Activated T-cell treated with anti-CD3 and anti-CD28 coated beads, Interleukin-2, amount 50 U/mL, for 4 hours (primary cell): Measurements from ENCODE around the gene C1QTNF8. TPM values are rescaled to one million over a fixed set of nuclear protein-coding genes. Genes with fewer than 3 reads are reported as not detected.
A peak's percentile ranks its signal among the peaks of the same experiment; 100 is the strongest.

Source experiments
- ATAC-seq, 2 donors: fragments of 200-7000 bp; cut with Tn5 transposase; one replicate each; pipeline ENCODE4 v1.10.0; 2021
- DNase-seq: peaks from one replicate; pipeline ENCODE4 v3.0.0-alpha.2; 2020
- H3K27me3 Mint-ChIP-seq: one replicate; pipeline ENCODE4 v1.8.0; 2021; ENCODE audit warnings: low read depth, mixed read lengths
- H3K36me3 Mint-ChIP-seq: one replicate; pipeline ENCODE4 v1.8.0; 2022; ENCODE audit warnings: mixed read lengths; ENCODE audit not compliant: insufficient read depth
- H3K4me1 Mint-ChIP-seq: one replicate; pipeline ENCODE4 v1.8.0; 2021; ENCODE audit warnings: low read depth, mixed read lengths
- H3K4me3 Mint-ChIP-seq: one replicate; pipeline ENCODE4 v1.8.0; 2021; ENCODE audit warnings: mild to moderate bottlenecking, moderate library complexity, mixed read lengths
- H3K9me3 Mint-ChIP-seq: one replicate; pipeline ENCODE4 v1.8.0; 2021; ENCODE audit warnings: mixed read lengths
- total RNA-seq, 3 donors: library from RNA; stranded (reverse); gene quantifications; one replicate each; pipeline ENCODE4 v1.2.1, GENCODE V29; 2021

Gene C1QTNF8
- total RNA-seq, 3 donors from 2014 or later: not detected

DNA sequence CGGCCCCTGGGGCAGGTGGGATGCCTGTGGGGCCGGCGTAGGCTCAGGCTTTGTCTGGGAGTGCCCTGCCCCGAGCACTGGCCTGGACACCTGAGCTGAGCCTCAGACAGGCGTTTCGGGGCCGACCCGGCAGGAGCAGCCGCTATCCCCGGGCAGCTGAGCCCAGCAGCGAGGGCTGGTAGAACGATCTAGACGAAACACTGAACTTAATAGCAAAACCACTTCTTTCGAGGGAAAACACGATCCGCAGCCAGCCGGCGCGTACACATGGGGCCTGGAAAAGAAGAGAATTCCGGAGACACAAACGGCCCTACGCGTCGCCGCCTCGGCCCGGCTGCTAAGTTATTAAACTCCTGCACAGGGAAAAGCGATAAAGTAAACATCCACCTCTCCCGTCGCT is 45.5 kb downstream of the C1QTNF8 start:
- Mint-ChIP-seq H3K36me3 (no peaks in the 10 kb centered on the region), H3K4me1 (no peaks in the 10 kb centered on the region), H3K9me3 (no peaks in the 10 kb centered on the region), H3K4me3 (no peak overlapping the region), H3K27me3 (no peaks in the 10 kb centered on the region)
- ATAC-seq: no peak
- no peak for DNase-seq

- DNase-seq: no peak
- H3K9me3 Mint-ChIP-seq: no peaks in the 10 kb centered on the region
- no peak for ATAC-seq
- H3K36me3 Mint-ChIP-seq: no peaks in the 10 kb centered on the region
- H3K4me1 Mint-ChIP-seq: no peaks in the 10 kb centered on the region
- no peak overlapping the region for H3K4me3 Mint-ChIP-seq
- no peaks in the 10 kb centered on the region for H3K27me3 Mint-ChIP-seq
These were observed 46.1 kb downstream of the C1QTNF8 start for GRCh38 chr16:1049976-1050247.

- ATAC-seq (no peak), DNase-seq (no peak)
- H3K27me3 Mint-ChIP-seq: no peaks in the 10 kb centered on the region
- no peaks in the 10 kb centered on the region for H3K36me3 Mint-ChIP-seq
- no peak overlapping the region for H3K4me3 Mint-ChIP-seq
- H3K9me3 Mint-ChIP-seq: no peaks in the 10 kb centered on the region
- no peaks in the 10 kb centered on the region for H3K4me1 Mint-ChIP-seq
These were observed 46.7 kb downstream of the C1QTNF8 start for GRCh38 chr16:1049113-1049975.

DNA sequence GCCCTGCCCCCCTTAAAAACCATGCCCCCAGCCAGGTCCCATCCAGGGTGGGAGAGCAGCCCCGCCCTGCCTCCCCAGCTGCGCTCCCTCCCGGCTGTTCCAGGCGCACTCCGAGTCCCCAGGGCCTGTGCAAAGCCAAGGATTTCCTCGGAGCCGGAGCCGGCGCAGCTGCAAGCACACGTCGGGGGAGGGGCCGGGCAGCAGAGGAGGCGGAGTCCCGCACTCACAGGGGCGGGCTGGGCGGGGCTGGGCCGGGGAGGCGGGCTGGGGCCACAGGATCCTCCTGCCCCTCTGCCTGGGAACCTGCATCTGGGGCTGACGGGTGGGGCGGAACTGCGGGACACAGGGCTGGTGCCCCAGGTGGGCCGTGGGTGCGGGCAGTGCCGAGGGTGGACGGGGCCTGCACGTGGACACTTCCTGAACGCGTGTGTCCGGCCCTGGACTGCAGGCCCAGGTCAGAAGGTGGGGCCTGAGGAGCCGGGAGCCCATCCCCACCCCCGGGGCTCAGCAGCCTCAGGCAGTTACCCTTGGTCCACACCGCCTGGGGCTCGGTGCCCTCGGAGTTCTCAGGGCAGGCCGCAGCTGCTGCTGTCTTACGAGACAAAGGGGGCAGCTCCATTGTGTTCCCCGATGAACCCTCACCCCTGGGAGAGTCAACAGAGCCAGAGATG is 47.5 kb downstream of the C1QTNF8 start:
- Mint-ChIP-seq H3K4me1 (no peaks in the 10 kb centered on the region), H3K4me3 (no peak overlapping the region), H3K27me3 (no peaks in the 10 kb centered on the region), H3K36me3 (no peaks in the 10 kb centered on the region), H3K9me3 (no peaks in the 10 kb centered on the region)
- peak; percentile 56 to 59 for ATAC-seq
- DNase-seq: no peak

DNA sequence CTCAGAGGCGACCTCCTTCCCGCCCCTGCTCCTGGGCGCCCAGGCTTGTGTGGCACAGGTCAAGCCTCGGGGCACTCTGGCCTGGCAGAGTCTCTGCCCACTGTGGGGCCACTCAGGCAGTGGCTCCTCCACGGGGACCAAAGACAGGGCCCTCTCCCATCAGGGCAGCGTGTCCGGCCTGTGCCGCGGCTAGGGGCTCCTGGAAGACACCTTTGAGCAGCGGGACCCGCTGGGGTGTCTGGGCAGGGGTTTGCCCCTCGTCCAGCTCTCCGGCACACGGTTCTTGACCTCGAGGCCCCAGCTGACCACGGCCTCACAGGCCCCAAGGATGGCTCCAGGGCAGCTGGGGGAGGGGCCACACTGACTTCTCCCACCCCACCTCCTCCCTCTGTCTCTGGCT is 48.2 kb downstream of the C1QTNF8 start:
- ATAC-seq: no peak
- DNase-seq: no peak
- Mint-ChIP-seq H3K36me3 (no peaks in the 10 kb centered on the region), H3K4me3 (no peak overlapping the region), H3K9me3 (no peaks in the 10 kb centered on the region), H3K4me1 (no peaks in the 10 kb centered on the region), H3K27me3 (no peaks in the 10 kb centered on the region)

GRCh38 chr16:1047123-1047522 is 48.9 kb downstream of the C1QTNF8 start:
- Mint-ChIP-seq H3K4me1 (no peaks in the 10 kb centered on the region), H3K9me3 (no peaks in the 10 kb centered on the region), H3K36me3 (no peaks in the 10 kb centered on the region), H3K27me3 (peaks cover 3% of the 10 kb centered on the region), H3K4me3 (no peak overlapping the region)
- no peak for DNase-seq
- no peak for ATAC-seq

DNA sequence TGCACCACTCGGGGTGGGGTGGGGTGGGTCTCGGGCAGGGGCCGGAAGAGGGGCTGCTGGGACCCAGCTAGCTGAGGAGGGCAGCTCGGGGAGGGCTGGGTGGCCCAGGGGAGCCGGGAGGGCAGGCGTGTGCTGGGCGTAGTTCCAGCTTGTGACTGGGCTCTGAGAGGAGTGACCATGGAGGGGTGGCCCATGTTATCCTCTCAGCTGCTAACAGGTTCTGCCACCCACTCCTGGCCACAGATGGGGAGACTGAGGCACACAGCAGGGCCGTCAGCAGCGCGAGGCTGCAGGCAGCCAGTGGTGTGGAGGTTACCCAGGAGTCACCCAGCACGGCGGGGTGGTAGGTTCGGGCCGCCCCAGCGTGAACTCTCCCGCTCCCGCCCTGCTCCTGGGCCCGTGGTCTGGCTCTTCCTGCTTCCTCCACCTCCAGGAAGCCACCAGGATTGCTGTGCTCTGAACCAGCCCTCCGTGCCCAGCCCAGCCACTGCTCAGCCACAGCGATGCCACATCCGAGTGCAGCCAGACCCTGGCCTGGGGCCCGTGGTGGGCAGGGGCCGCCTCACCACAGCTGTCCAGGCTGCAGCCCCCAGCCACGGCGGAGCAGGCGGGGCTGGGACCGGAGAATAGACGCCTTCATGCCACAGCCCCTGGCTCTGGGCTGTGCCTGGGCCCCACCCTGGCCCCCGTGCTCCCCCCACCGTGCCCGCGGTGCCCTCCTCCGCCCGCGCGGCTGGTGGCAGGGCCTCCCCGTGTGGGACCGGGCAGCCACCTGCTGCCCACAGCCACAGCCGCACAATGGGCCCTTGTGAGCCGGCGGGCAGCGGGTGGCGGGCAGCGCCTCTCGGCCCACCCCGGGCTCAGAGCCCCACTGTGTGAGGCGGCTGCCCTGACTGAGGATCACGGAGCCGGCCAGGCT is 49.8 kb downstream of the C1QTNF8 start:
- no peaks in the 10 kb centered on the region for H3K36me3 Mint-ChIP-seq
- peaks cover 4% of the 10 kb centered on the region for H3K27me3 Mint-ChIP-seq
- H3K9me3 Mint-ChIP-seq: no peaks in the 10 kb centered on the region
- no peak for DNase-seq
- H3K4me1 Mint-ChIP-seq: no peaks in the 10 kb centered on the region
- no peak overlapping the region for H3K4me3 Mint-ChIP-seq
- ATAC-seq: no peak

- DNase-seq (no peak), ATAC-seq (no peak)
- peaks cover 4% of the 10 kb centered on the region for H3K27me3 Mint-ChIP-seq
- H3K9me3 Mint-ChIP-seq: no peaks in the 10 kb centered on the region
- H3K36me3 Mint-ChIP-seq: no peaks in the 10 kb centered on the region
- H3K4me3 Mint-ChIP-seq: no peak overlapping the region
- no peaks in the 10 kb centered on the region for H3K4me1 Mint-ChIP-seq
These were observed 50.6 kb downstream of the C1QTNF8 start for GRCh38 chr16:1045310-1045992.

DNA sequence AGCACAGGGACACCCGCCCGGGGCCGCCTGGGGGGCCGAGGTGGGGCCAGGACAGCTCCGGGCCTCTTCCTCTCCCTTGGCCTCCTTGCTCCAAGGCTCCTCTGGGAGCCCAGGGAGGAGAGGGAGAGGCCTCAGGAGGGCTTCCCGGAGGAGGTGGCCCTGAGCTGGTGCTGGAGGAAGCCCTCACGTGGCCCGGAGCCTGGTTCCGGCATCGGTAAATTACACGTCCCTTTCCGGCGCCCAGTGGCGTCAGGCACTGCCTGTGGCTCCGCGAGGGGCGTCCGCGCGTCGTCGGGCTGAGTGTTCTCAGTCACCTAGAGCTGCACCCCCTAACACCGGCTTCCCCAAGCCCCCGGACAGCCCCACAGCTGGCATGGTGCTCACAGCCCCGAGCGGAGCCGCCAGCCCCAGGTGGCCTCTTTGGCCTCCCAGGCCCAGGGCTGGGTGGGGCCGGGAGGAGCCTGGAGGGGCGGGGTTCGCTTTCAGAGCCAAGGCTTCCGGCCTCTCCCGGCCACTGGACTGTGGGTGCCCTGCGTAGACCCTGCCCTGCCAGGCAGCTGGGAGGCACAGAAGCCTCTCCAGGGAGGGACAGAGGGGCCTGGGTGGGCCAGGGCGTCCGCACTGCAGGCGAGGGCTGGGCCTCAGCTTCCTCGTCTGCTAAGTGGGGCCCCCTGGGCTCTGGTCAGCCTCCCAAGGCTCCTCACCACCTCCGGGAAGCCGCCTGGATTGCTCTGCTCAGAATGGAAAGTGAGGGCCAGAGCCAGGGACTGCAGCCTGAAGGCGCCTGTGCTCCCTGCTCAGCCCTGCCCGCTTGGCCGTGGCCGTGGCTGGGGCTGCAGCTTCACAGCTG is 51.4 kb downstream of the C1QTNF8 start:
- peaks cover 4% of the 10 kb centered on the region for H3K27me3 Mint-ChIP-seq

GRCh38 chr16:1043881-1044451 is 52.1 kb downstream of the C1QTNF8 start:
- DNase-seq (no peak), ATAC-seq (no peak)
- H3K9me3 Mint-ChIP-seq: no peaks in the 10 kb centered on the region
- no peaks in the 10 kb centered on the region for H3K4me1 Mint-ChIP-seq
- H3K4me3 Mint-ChIP-seq: no peak overlapping the region
- no peaks in the 10 kb centered on the region for H3K36me3 Mint-ChIP-seq
- H3K27me3 Mint-ChIP-seq: peaks cover 4% of the 10 kb centered on the region

More for the DNA sequence above, 51.4 kb downstream of the C1QTNF8 start:
- Mint-ChIP-seq H3K9me3 (no peaks in the 10 kb centered on the region), H3K36me3 (no peaks in the 10 kb centered on the region), H3K4me1 (no peaks in the 10 kb centered on the region), H3K4me3 (no peak overlapping the region)
- ATAC-seq (no peak), DNase-seq (no peak)

DNA sequence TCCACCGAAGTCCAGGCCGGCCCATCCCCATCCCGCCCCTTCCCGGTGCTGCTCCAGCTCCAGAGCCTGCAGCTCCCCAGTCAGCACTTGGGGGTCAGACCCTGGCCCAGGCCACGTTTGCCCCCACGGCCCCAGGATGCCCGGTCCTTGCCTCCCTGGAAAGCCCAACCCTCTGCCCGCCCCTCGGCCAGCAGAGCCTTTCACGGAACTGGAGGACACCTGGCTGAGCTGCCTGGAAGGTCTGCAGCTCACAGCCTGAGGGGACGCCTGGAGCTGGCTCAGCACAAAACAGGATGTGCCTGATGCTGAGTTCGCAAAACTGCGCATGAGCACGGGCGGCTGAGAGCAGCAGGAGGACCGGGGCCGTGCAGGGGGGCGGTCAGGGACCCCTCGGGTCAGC is 53.2 kb downstream of the C1QTNF8 start:
- ATAC-seq (no peak), DNase-seq (no peak)
- Mint-ChIP-seq H3K27me3 (peaks cover 6% of the 10 kb centered on the region), H3K4me3 (no peak overlapping the region), H3K4me1 (no peaks in the 10 kb centered on the region), H3K9me3 (no peaks in the 10 kb centered on the region), H3K36me3 (no peaks in the 10 kb centered on the region)

GRCh38 chr16:1042049-1042744 is 53.8 kb downstream of the C1QTNF8 start:
- H3K4me1 Mint-ChIP-seq: no peaks in the 10 kb centered on the region
- H3K4me3 Mint-ChIP-seq: no peak overlapping the region
- no peaks in the 10 kb centered on the region for H3K36me3 Mint-ChIP-seq
- no peak for ATAC-seq
- H3K9me3 Mint-ChIP-seq: no peaks in the 10 kb centered on the region
- peaks cover 6% of the 10 kb centered on the region for H3K27me3 Mint-ChIP-seq
- DNase-seq: no peak

- Mint-ChIP-seq H3K4me1 (no peaks in the 10 kb centered on the region), H3K27me3 (peaks cover 10% of the 10 kb centered on the region), H3K9me3 (no peaks in the 10 kb centered on the region), H3K36me3 (no peaks in the 10 kb centered on the region), H3K4me3 (no peak overlapping the region)
- DNase-seq: no peak
- no peak for ATAC-seq
These were observed 55.7 kb downstream of the C1QTNF8 start for GRCh38 chr16:1040346-1040745.
